ENCODE data around the gene KIAA0753. TPM values are rescaled to one million over a fixed set of nuclear protein-coding genes. Genes with fewer than 3 reads are reported as not detected.
"Not testable (repeated sequence)": the region's sequence is repeated elsewhere in the genome, so short reads cannot be mapped to it uniquely, and the experiment has no call there.

Gene KIAA0753
- total RNA-seq, 1 donor = 6.8 TPM

- Histone ChIP-seq H3K4me1 (ENCODE audit: insufficient read depth, low read length) (peaks cover 28% of the 10 kb centered on the region), H3K4me3 (ENCODE audit: low read length) (no peak overlapping the region), H3K9me3 (ENCODE audit: low read depth, low read length) (no peaks in the 10 kb centered on the region), H3K27me3 (ENCODE audit: insufficient read depth, low read length) (no peaks in the 10 kb centered on the region)
These were observed 62.7 kb downstream of the KIAA0753 start for GRCh38 chr17:6577686-6578263.

- Histone ChIP-seq H3K4me3 (ENCODE audit: low read length) (no peak overlapping the region), H3K9me3 (ENCODE audit: low read depth, low read length) (no peaks in the 10 kb centered on the region), H3K4me1 (ENCODE audit: insufficient read depth, low read length) (peaks cover 28% of the 10 kb centered on the region), H3K27me3 (ENCODE audit: insufficient read depth, low read length) (no peaks in the 10 kb centered on the region)
These were observed 64.3 kb downstream of the KIAA0753 start for GRCh38 chr17:6576038-6576785.

- Histone ChIP-seq H3K4me3 (ENCODE audit: low read length) (no peak overlapping the region), H3K9me3 (ENCODE audit: low read depth, low read length) (no peaks in the 10 kb centered on the region), H3K4me1 (ENCODE audit: insufficient read depth, low read length) (peaks cover 28% of the 10 kb centered on the region), H3K27me3 (ENCODE audit: insufficient read depth, low read length) (no peaks in the 10 kb centered on the region)
These were observed 64.9 kb downstream of the KIAA0753 start for GRCh38 chr17:6575596-6575988.

GRCh38 chr17:6574687-6575595, 65.6 kb downstream of the KIAA0753 start:
- no peak overlapping the region for H3K4me3 ChIP-seq (ENCODE audit: low read length)
- no peaks in the 10 kb centered on the region for H3K27me3 ChIP-seq (ENCODE audit: insufficient read depth, low read length)
- H3K9me3 ChIP-seq (ENCODE audit: low read depth, low read length) = no peaks in the 10 kb centered on the region
- H3K4me1 ChIP-seq (ENCODE audit: insufficient read depth, low read length) = peaks cover 28% of the 10 kb centered on the region

GRCh38 chr17:6573982-6574686, 66.4 kb downstream of the KIAA0753 start:
- Histone ChIP-seq H3K27me3 (ENCODE audit: insufficient read depth, low read length) (no peaks in the 10 kb centered on the region), H3K9me3 (ENCODE audit: low read depth, low read length) (no peaks in the 10 kb centered on the region), H3K4me1 (ENCODE audit: insufficient read depth, low read length) (peaks cover 28% of the 10 kb centered on the region), H3K4me3 (ENCODE audit: low read length) (no peak overlapping the region)

- not testable (repeated sequence) for H3K27me3 ChIP-seq (ENCODE audit: insufficient read depth, low read length); H3K4me3 ChIP-seq (ENCODE audit: low read length); H3K9me3 ChIP-seq (ENCODE audit: low read depth, low read length)
- H3K4me1 ChIP-seq (ENCODE audit: insufficient read depth, low read length) = peaks cover 28% of the 10 kb centered on the region
These were observed 67.0 kb downstream of the KIAA0753 start for GRCh38 chr17:6573495-6573894.

GRCh38 chr17:6572972-6573370, 67.5 kb downstream of the KIAA0753 start:
- Histone ChIP-seq H3K4me3 (ENCODE audit: low read length) (no peak overlapping the region), H3K4me1 (ENCODE audit: insufficient read depth, low read length) (peaks cover 28% of the 10 kb centered on the region), H3K9me3 (ENCODE audit: low read depth, low read length) (no peaks in the 10 kb centered on the region), H3K27me3 (ENCODE audit: insufficient read depth, low read length) (no peaks in the 10 kb centered on the region)

- H3K4me3 ChIP-seq (ENCODE audit: low read length) = no peak overlapping the region
- H3K27me3 ChIP-seq (ENCODE audit: insufficient read depth, low read length) = no peaks in the 10 kb centered on the region
- no peaks in the 10 kb centered on the region for H3K9me3 ChIP-seq (ENCODE audit: low read depth, low read length)
- H3K4me1 ChIP-seq (ENCODE audit: insufficient read depth, low read length) = peaks cover 22% of the 10 kb centered on the region
These were observed 69.1 kb downstream of the KIAA0753 start for GRCh38 chr17:6571452-6571781.

GRCh38 chr17:6570731-6571451, 69.6 kb downstream of the KIAA0753 start:
- no peak overlapping the region for H3K4me3 ChIP-seq (ENCODE audit: low read length)
- no peaks in the 10 kb centered on the region for H3K9me3 ChIP-seq (ENCODE audit: low read depth, low read length)
- H3K27me3 ChIP-seq (ENCODE audit: insufficient read depth, low read length) = no peaks in the 10 kb centered on the region
- H3K4me1 ChIP-seq (ENCODE audit: insufficient read depth, low read length) = peaks cover 16% of the 10 kb centered on the region

GRCh38 chr17:6569370-6570285, 70.9 kb downstream of the KIAA0753 start:
- no peaks in the 10 kb centered on the region for H3K9me3 ChIP-seq (ENCODE audit: low read depth, low read length)
- peaks cover 4% of the 10 kb centered on the region for H3K4me1 ChIP-seq (ENCODE audit: insufficient read depth, low read length)
- no peak overlapping the region for H3K4me3 ChIP-seq (ENCODE audit: low read length)
- no peaks in the 10 kb centered on the region for H3K27me3 ChIP-seq (ENCODE audit: insufficient read depth, low read length)

GRCh38 chr17:6568184-6568758, 72.2 kb downstream of the KIAA0753 start:
- no peaks in the 10 kb centered on the region for H3K27me3 ChIP-seq (ENCODE audit: insufficient read depth, low read length)
- H3K4me3 ChIP-seq (ENCODE audit: low read length) = no peak overlapping the region
- H3K9me3 ChIP-seq (ENCODE audit: low read depth, low read length) = no peaks in the 10 kb centered on the region
- H3K4me1 ChIP-seq (ENCODE audit: insufficient read depth, low read length) = no peaks in the 10 kb centered on the region

- Histone ChIP-seq H3K27me3 (ENCODE audit: insufficient read depth, low read length) (no peaks in the 10 kb centered on the region), H3K9me3 (ENCODE audit: low read depth, low read length) (no peaks in the 10 kb centered on the region), H3K4me3 (ENCODE audit: low read length) (no peak overlapping the region), H3K4me1 (ENCODE audit: insufficient read depth, low read length) (no peaks in the 10 kb centered on the region)
These were observed 72.9 kb downstream of the KIAA0753 start for GRCh38 chr17:6567528-6568183.

GRCh38 chr17:6561446-6561845, 79.1 kb downstream of the KIAA0753 start:
- peaks cover 14% of the 10 kb centered on the region for H3K27me3 ChIP-seq (ENCODE audit: insufficient read depth, low read length)
- no peaks in the 10 kb centered on the region for H3K4me1 ChIP-seq (ENCODE audit: insufficient read depth, low read length)

More at GRCh38 chr17:6561446-6561845, 79.1 kb downstream of the KIAA0753 start:
- H3K9me3 ChIP-seq (ENCODE audit: low read depth, low read length) = no peaks in the 10 kb centered on the region
- H3K4me3 ChIP-seq (ENCODE audit: low read length) = no peak overlapping the region
